ENCODE data around the gene TMEM59L. TPM values are rescaled to one million over a fixed set of nuclear protein-coding genes. Genes with fewer than 3 reads are reported as not detected.

Gene TMEM59L
- total RNA-seq, result 1 to 10 TPM in 3 of 4 donors, under 1 TPM in 1; 0.96 to 4.0 (median 2.0) TPM

- peaks cover 97% of the 10 kb centered on the region for H3K27me3 ChIP-seq
These were observed at the start of gene TMEM59L for GRCh38 chr19:18612772-18613588. Gene TMEM59L, plus strand, starts transcription at chr19:18612870. Its CDS starts 89 bp downstream, at chr19:18612959.

GRCh38 chr19:18566953-18567352 lies 45.7 kb upstream of the TMEM59L start:
- Histone ChIP-seq H3K4me3 (no peak overlapping the region), H3K36me3 (peaks cover 0 to 80% of the 10 kb centered on the region in 2 donors), H3K9me3 (no peaks in the 10 kb centered on the region), H3K4me1 (peaks cover 0 to 15% (median 3%) of the 10 kb centered on the region in 3 donors), H3K27ac (no peak overlapping the region), H3K27me3 (no peaks in the 10 kb centered on the region)
- ATAC-seq, result no peak
- WGBS, 2 donors (ENCODE audit: low coverage in 1 of 2), result 80% methylated on average over 1 to 2 of the region's 8 CpGs
- TF ChIP-seq POLR2AphosphoS5 (IDR thresholded peaks at IDR 0.05) (no peak), EP300 (IDR thresholded peaks at IDR 0.05) (no peak), CTCF (IDR thresholded peaks at IDR 0.05) (no peak), POLR2A (IDR thresholded peaks at IDR 0.05) (no peak)

More at GRCh38 chr19:18612772-18613588, at the start of gene TMEM59L:
- Histone ChIP-seq H3K27ac (peak within 1 kb of the TSS in 1 of 4 donors; percentile 52), H3K36me3 (no peaks in the 10 kb centered on the region), H3K4me1 (peaks cover 0 to 33% (median 27%) of the 10 kb centered on the region in 3 donors), H3K9me3 (no peaks in the 10 kb centered on the region), H3K4me3 (peak within 1 kb of the TSS; percentile 25 to 62)
- 20% methylated on average over 1 of the region's 70 CpGs; no CpG with 5 or more reads in 1 of the 2 donors for WGBS, 2 donors (ENCODE audit: low coverage in 1 of 2)
- TF ChIP-seq EP300 (IDR thresholded peaks at IDR 0.05) (no peak), POLR2AphosphoS5 (IDR thresholded peaks at IDR 0.05) (no peak), POLR2A (IDR thresholded peaks at IDR 0.05) (no peak), CTCF (IDR thresholded peaks at IDR 0.05) (no peak)
- no peak for ATAC-seq

- WGBS, 2 donors (ENCODE audit: low coverage in 1 of 2), result 85 to 100% methylated on average over 1 to 2 of the region's 15 CpGs
- Histone ChIP-seq H3K4me3 (no peak overlapping the region), H3K27me3 (no peaks in the 10 kb centered on the region), H3K36me3 (peaks cover 0 to 69% of the 10 kb centered on the region in 2 donors), H3K27ac (no peak overlapping the region), H3K9me3 (no peaks in the 10 kb centered on the region), H3K4me1 (peaks cover 4 to 22% (median 12%) of the 10 kb centered on the region in 3 donors)
- no peak for ATAC-seq
- TF ChIP-seq POLR2AphosphoS5 (IDR thresholded peaks at IDR 0.05) (no peak), POLR2A (IDR thresholded peaks at IDR 0.05) (no peak), EP300 (IDR thresholded peaks at IDR 0.05) (no peak), CTCF (IDR thresholded peaks at IDR 0.05) (no peak)
These were observed 44.3 kb upstream of the TMEM59L start for GRCh38 chr19:18568367-18568766.

- ATAC-seq, result peak; percentile 97
- Histone ChIP-seq H3K27ac (peak within 1 kb of the TSS; percentile 68 to 96 (median 94)), H3K36me3 (peaks cover 0 to 69% of the 10 kb centered on the region in 2 donors), H3K27me3 (no peaks in the 10 kb centered on the region), H3K4me3 (peak within 1 kb of the TSS; percentile 52 to 96), H3K4me1 (peaks cover 4 to 34% (median 15%) of the 10 kb centered on the region in 3 donors), H3K9me3 (no peaks in the 10 kb centered on the region)
- TF ChIP-seq EP300 (IDR thresholded peaks at IDR 0.05) (no peak), CTCF (IDR thresholded peaks at IDR 0.05) (peak in 1 of 4 experiments; percentile 17), POLR2A (IDR thresholded peaks at IDR 0.05) (peak; percentile 94 to 96), POLR2AphosphoS5 (IDR thresholded peaks at IDR 0.05) (peak; percentile 95)
- 0% methylated on average over 2 to 10 of the region's 75 CpGs for WGBS, 2 donors (ENCODE audit: low coverage in 1 of 2)
These were observed 40.9 kb upstream of the TMEM59L start, which contains the start of gene UBA52 for GRCh38 chr19:18571564-18572344. Gene UBA52, plus strand, starts transcription at chr19:18571857. Its CDS starts 1,444 bp downstream, at chr19:18573301.
